NOMO-1 treated with dmso at 0.1 percent for 144 hours (cell line): Measurements from ENCODE around the gene CADM1.
A peak's percentile ranks its signal among the peaks of the same experiment; 100 is the strongest.

Experiments used
- DNase-seq: peaks from one replicate; lab custom pipeline; 2025; ENCODE audit not compliant: unreplicated experiment; lab: John Stamatoyannopoulos, UW

The CADM1 gene

DNA sequence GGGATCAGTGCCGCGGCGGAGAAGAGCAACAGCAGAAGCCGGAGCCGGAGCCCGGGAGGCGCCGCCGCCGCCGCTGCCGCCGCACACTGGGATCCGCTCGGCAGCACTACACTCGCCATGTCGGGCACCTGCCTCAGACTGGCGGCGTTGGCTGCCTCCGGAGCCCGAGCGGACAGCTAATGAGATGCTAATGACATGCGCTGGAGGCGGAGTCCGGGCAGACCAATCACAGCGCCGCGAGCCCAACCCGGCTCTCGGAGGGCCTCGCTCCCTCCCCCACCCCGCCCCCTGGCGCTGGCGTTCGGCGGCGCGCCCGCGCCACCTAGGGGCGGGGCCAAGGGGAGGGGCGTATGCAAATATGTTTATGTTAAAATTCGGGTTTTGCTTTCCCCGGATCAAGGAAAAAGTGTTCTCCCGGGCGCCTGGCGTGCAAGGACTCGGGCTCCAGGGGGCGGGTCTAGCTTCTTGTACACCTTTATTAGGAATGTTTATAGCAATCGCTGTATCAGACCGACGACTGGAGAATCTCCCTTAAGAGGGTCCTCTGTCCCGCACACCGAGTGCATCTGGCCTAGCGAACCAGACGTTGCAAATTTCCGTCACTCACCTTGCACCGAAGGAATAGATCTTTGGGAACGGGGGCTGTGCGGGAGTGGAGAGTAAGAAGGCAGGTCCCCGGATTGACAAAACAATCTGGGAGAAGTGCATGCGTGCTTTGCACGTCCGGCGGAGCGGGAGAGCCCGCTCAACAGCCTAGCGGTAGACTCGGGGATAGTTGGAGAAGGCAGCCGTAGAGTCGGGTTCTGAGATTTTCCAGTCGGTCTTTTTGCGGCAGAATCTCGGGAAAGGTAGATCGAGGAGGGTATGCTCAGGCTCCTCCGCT is at the start of gene CADM1:
TSS of gene CADM1 (minus strand) at position 140 of the 883 bp plus-strand sequence.
- DNase-seq = peak; percentile 86

GRCh38 chr11:115552773-115553438 is 48.7 kb upstream of the CADM1 start:
- DNase-seq = no peak

DNA sequence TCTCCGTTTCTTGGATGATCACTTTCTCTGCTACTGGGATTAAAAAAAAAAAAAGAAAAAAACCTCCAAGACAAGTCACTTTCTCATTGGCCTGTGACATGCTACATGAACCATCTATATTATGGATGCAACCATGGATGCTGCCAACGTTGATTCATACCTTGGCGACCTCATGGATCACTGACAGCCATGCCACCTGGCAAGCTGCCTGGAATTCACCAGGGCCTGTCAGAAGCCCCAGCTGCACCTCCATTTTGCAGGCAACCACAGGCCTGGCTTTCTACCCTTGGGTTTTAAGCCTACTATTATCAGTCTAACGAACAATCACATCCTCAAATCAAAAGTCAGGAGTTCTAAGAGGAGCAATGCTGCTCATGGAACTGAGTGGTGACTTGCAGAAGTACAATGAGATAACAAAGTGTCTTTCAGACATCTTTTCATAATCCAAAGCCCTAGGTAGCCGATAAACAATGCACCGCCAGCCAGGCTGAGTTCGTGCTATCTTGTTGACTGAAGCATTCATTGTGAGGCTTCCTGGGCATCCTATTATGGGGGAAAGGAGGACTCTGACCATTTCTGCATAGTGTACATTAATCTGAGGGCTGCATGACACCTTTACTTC is 48.0 kb upstream of the CADM1 start:
- DNase-seq = no peak

- no peak for DNase-seq
Measured at GRCh38 chr11:115550291-115551059, 46.3 kb upstream of the CADM1 start.

DNA sequence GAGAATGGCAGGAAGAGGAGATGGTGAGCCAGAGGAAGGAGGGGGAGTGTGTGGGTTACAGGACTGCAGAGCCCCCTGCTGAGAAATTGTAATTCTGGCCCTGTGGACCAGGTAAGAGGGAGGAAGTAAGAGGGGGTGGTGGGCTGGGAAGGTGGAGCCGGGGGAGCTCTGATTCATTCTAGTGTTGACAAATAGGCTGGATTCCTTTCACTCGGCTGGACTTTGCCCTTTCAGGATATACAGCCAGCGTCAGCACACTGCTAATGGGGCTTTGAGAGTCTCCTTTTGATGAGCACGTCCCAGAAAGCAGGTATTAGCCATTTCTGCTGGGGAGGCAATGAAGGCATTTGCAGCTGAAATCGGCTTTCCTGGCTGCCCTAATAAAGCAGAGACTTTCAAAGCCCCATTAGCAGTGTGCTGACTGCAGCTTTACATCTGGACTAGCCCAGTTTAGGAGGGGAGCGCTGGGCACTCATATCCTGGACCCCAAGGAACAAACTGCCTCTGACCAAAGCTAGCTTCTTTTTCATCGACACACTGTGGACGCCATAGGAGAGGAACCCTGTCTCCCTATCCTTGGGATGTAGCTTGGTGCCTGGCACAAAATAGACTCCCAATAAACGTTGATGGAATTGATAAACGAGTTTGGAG is 44.8 kb upstream of the CADM1 start:
- no peak for DNase-seq

DNA sequence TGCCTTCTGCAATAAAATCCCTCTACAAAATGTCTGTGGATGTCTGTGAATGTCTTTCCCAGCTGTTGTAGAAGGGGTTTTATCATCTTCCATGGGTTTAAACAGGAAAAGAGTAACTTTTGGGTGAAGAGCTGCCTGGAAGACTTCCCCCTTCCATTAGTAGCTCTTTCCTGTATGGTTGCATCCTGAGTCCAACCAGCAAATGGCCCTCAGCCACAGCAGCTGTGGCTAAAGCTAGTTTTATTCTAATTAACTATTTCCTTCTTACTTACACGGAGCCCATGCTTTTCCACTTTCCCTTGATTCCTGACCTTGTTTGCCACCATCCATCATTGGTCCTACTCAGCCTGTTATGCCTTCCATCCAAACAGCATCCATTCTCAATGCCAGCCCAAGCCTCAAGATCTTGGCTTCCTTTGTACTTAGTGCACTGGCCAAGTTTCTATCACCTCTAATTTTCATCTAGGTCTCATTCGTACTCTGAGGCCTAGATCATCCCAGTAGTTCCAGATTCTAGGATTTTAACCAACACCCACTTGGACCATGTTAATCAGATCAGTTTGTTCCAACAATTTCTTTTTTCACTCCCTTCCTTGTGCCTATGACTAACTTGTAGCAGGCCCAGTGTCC is 41.5 kb upstream of the CADM1 start:
- no peak for DNase-seq

DNA sequence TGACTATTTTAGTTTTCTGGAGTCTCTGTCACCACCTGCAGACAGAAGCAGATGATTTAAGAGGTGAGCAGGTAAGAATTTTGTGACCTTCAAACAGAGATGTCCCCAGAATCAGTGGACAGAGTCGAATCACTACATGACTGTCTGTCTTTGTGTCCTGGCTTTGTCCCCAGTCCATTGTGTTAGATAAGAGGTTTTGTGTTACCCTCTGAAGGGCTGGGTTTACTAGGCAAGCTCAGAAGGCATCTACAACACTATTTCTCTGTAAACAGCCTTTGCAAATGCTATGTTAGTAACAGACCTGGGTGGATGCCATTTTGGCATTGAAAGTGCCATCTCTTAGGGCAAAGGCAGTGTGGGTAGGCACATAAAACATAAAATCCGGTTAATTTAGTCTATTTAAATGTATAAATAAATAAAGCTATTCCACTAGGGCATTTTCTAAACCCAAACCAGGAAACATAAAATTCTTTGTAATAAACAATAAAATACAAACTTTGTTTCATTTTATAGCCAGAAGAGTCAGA is 40.3 kb upstream of the CADM1 start:
- no peak for DNase-seq

GRCh38 chr11:115541518-115541917 is 37.3 kb upstream of the CADM1 start:
- DNase-seq = no peak

- no peak for DNase-seq
Measured at GRCh38 chr11:115539844-115540243, 35.6 kb upstream of the CADM1 start.

GRCh38 chr11:115535781-115536180 is 31.6 kb upstream of the CADM1 start:
- no peak for DNase-seq

- DNase-seq = peak; percentile 12
Measured at GRCh38 chr11:115530752-115531151, 26.5 kb upstream of the CADM1 start.

- no peak for DNase-seq
Measured at GRCh38 chr11:115528225-115528624, 24.0 kb upstream of the CADM1 start.

- no peak for DNase-seq
Measured at GRCh38 chr11:115527534-115528125, 23.4 kb upstream of the CADM1 start.

- DNase-seq = no peak
Measured at GRCh38 chr11:115525531-115526006, 21.4 kb upstream of the CADM1 start.

- no peak for DNase-seq
Measured at GRCh38 chr11:115524572-115524971, 20.4 kb upstream of the CADM1 start.

- DNase-seq = no peak
Measured at GRCh38 chr11:115523727-115524399, 19.6 kb upstream of the CADM1 start.

- peak; percentile 32 for DNase-seq
Measured at GRCh38 chr11:115522302-115522701, 18.1 kb upstream of the CADM1 start.

DNA sequence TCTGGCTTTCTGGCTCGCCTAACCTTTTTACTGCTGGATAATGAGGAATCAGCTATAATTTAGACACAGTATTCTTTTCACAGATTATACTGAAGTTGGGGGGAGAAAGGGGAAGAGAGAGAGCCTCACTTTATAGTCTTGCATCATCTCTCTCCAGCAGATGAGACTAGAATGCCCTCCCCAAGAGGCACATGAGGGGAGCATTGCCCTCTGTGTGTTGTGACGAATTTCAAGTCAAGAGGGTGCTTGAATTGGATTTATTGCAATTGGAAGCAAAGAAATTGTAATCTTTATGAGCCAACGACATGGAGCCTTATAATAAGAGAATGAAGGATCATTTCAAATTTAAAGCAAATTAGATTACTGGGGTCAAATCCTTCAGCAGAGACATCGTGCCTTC is 17.6 kb upstream of the CADM1 start:
- peak; percentile 28 for DNase-seq
